Activated CD4-positive, alpha-beta memory T cell treated with anti-CD3 and anti-CD28 coated beads, Interleukin-2, amount 10 ng/mL, durations not matched to agents 7 days and 5 days (primary cell): ENCODE data around the gene GALM. TPM values are rescaled to one million over a fixed set of nuclear protein-coding genes. Genes with fewer than 3 reads are reported as not detected.

Experiments
- CTCF ChIA-PET: fragments of 350-600 bp; sonication (Branson Sonifier 250); formaldehyde crosslinking; loops from one replicate; lab custom pipeline; 2021; ENCODE audit warnings: antibody characterized with exemption, inconsistent platforms; lab: Charles Lee
- POLR2A ChIA-PET: fragments of 350-600 bp; sonication (Branson Sonifier 250); formaldehyde crosslinking; loops from one replicate; lab custom pipeline; 2021; ENCODE audit warnings: antibody characterized with exemption; lab: Charles Lee
- DNase-seq: peaks from one replicate; pipeline ENCODE4 v3.0.0-alpha.2; 2020
- H3K27ac Mint-ChIP-seq: one replicate; pipeline ENCODE4 v1.8.0; 2021; ENCODE audit warnings: mild to moderate bottlenecking, mixed read lengths
- H3K27me3 Mint-ChIP-seq: one replicate; pipeline ENCODE4 v1.8.0; 2021; ENCODE audit warnings: mixed read lengths
- H3K36me3 Mint-ChIP-seq: one replicate; pipeline ENCODE4 v1.8.0; 2021; ENCODE audit warnings: low read depth, mixed read lengths
- H3K4me1 Mint-ChIP-seq: one replicate; pipeline ENCODE4 v1.8.0; 2021; ENCODE audit warnings: mixed read lengths
- H3K4me3 Mint-ChIP-seq: one replicate; pipeline ENCODE4 v1.8.0; 2021; ENCODE audit warnings: mild to moderate bottlenecking, mixed read lengths
- H3K9me3 Mint-ChIP-seq: one replicate; pipeline ENCODE4 v1.8.0; 2021; ENCODE audit warnings: mixed read lengths
- total RNA-seq, 2 experiments: library from RNA; stranded (reverse); gene quantifications; one replicate each; pipeline ENCODE4 v1.2.3, GENCODE V29; 2021

The GALM gene
- total RNA-seq, 2 experiments from 2014 or later: 94.7 to 97.4 TPM

GRCh38 chr2:38650717-38651116 lies 15.2 kb upstream of the GALM start:
- Mint-ChIP-seq H3K4me3 (no peak overlapping the region), H3K27ac (peak overlapping the region; percentile 95), H3K27me3 (no peaks in the 10 kb centered on the region), H3K4me1 (peaks cover 78% of the 10 kb centered on the region), H3K36me3 (peaks cover 30% of the 10 kb centered on the region), H3K9me3 (peaks cover 20% of the 10 kb centered on the region)
- POLR2A ChIA-PET: interaction anchor here (1.0 to 11.9 kb wide), 3 partner anchors 10 to 51 kb away, joined by 3 to 165 read pairs (median 106); partner anchors contain the start of genes GALM and HNRNPLL
- CTCF ChIA-PET: interaction anchor here (3.1 kb wide), 1 partner anchor 16 kb away, joined by 11 read pairs; the partner anchor contains the start of gene GALM
- no peak for DNase-seq

- POLR2A ChIA-PET: interaction anchor here (0.7 to 6.6 kb wide), 19 partner anchors 9 to 98 kb away, joined by 3 to 268 read pairs (median 10); partner anchors contain the start of genes GALM, HNRNPLL and SRSF7
Measured at GRCh38 chr2:38652431-38653273, 13.3 kb upstream of the GALM start.

GRCh38 chr2:38653380-38653714 lies 12.6 kb upstream of the GALM start:
- POLR2A ChIA-PET: interaction anchor here (0.7 to 6.6 kb wide), 20 partner anchors 9 to 98 kb away, joined by 3 to 268 read pairs (median 9); partner anchors contain the start of genes GALM, HNRNPLL and SRSF7
- H3K9me3 Mint-ChIP-seq: peaks cover 12% of the 10 kb centered on the region
- peaks cover 83% of the 10 kb centered on the region for H3K4me1 Mint-ChIP-seq
- peak overlapping the region; percentile 95 for H3K27ac Mint-ChIP-seq
- no peaks in the 10 kb centered on the region for H3K27me3 Mint-ChIP-seq
- H3K4me3 Mint-ChIP-seq: peak overlapping the region; percentile 64
- CTCF ChIA-PET: interaction anchor here (0.9 to 4.3 kb wide), 16 partner anchors 10 to 72 kb away, joined by 3 to 46 read pairs (median 4); partner anchors contain the start of genes GALM and HNRNPLL
- no peak for DNase-seq
- peaks cover 19% of the 10 kb centered on the region for H3K36me3 Mint-ChIP-seq

More at GRCh38 chr2:38652431-38653273, 13.3 kb upstream of the GALM start:
- CTCF ChIA-PET: interaction anchor here (0.7 to 4.3 kb wide), 14 partner anchors 11 to 145 kb away, joined by 3 to 46 read pairs (median 5); partner anchors contain the start of genes GALM and HNRNPLL
- peaks cover 19% of the 10 kb centered on the region for H3K9me3 Mint-ChIP-seq
- peaks cover 26% of the 10 kb centered on the region for H3K36me3 Mint-ChIP-seq
- peaks cover 85% of the 10 kb centered on the region for H3K4me1 Mint-ChIP-seq
- DNase-seq: no peak
- H3K27ac Mint-ChIP-seq: peak overlapping the region; percentile 95
- H3K27me3 Mint-ChIP-seq: no peaks in the 10 kb centered on the region
- peak overlapping the region; percentile 39 for H3K4me3 Mint-ChIP-seq

- peak; percentile 74 for DNase-seq
- Mint-ChIP-seq H3K27ac (peak overlapping the region; percentile 95), H3K4me1 (peaks cover 83% of the 10 kb centered on the region), H3K9me3 (peaks cover 6% of the 10 kb centered on the region), H3K27me3 (no peaks in the 10 kb centered on the region), H3K4me3 (peak overlapping the region; percentile 64), H3K36me3 (peaks cover 13% of the 10 kb centered on the region)
- CTCF ChIA-PET: interaction anchor here (0.9 to 4.3 kb wide), 15 partner anchors 10 to 72 kb away, joined by 3 to 46 read pairs (median 4); partner anchors contain the start of genes GALM and HNRNPLL
- POLR2A ChIA-PET: interaction anchor here (0.7 to 6.6 kb wide), 19 partner anchors 8 to 97 kb away, joined by 3 to 268 read pairs (median 10); partner anchors contain the start of genes GALM, HNRNPLL and SRSF7
Measured at GRCh38 chr2:38653715-38654527, 12.0 kb upstream of the GALM start.

GRCh38 chr2:38654528-38655381 lies 11.2 kb upstream of the GALM start:
- CTCF ChIA-PET: interaction anchor here (1.1 to 4.3 kb wide), 5 partner anchors 9 to 51 kb away, joined by 3 to 46 read pairs (median 19); partner anchors contain the start of genes GALM and HNRNPLL
- H3K4me3 Mint-ChIP-seq: no peak overlapping the region
- peaks cover 15% of the 10 kb centered on the region for H3K36me3 Mint-ChIP-seq
- no peak for DNase-seq
- peak overlapping the region; percentile 95 for H3K27ac Mint-ChIP-seq
- peaks cover 84% of the 10 kb centered on the region for H3K4me1 Mint-ChIP-seq
- POLR2A ChIA-PET: interaction anchor here (1.6 to 6.6 kb wide), 11 partner anchors 11 to 96 kb away, joined by 4 to 268 read pairs (median 27); partner anchors contain the start of genes GALM, HNRNPLL and SRSF7
- peaks cover 10% of the 10 kb centered on the region for H3K9me3 Mint-ChIP-seq
- no peaks in the 10 kb centered on the region for H3K27me3 Mint-ChIP-seq

GRCh38 chr2:38655441-38655840 lies 10.5 kb upstream of the GALM start:
- no peak for DNase-seq
- Mint-ChIP-seq H3K36me3 (peaks cover 9% of the 10 kb centered on the region), H3K4me3 (no peak overlapping the region), H3K9me3 (peaks cover 7% of the 10 kb centered on the region), H3K27me3 (no peaks in the 10 kb centered on the region), H3K27ac (peak overlapping the region; percentile 95), H3K4me1 (peaks cover 78% of the 10 kb centered on the region)
- ChIA-PET POLR2A (interaction anchor here (0.8 to 6.6 kb wide), 6 partner anchors 10 to 96 kb away, joined by 3 to 268 read pairs (median 31); partner anchors contain the start of genes GALM, HNRNPLL and SRSF7), CTCF (interaction anchor here (4.0 to 4.3 kb wide), 2 partner anchors 11 to 52 kb away, joined by 39 to 46 read pairs; partner anchors contain the start of genes GALM and HNRNPLL)

- no peak for DNase-seq
- no peaks in the 10 kb centered on the region for H3K27me3 Mint-ChIP-seq
- H3K4me1 Mint-ChIP-seq: peaks cover 69% of the 10 kb centered on the region
- CTCF ChIA-PET: interaction anchor here (0.7 kb wide), 1 partner anchor 55 kb away, joined by 3 read pairs; no protein-coding TSS in a partner anchor
- H3K27ac Mint-ChIP-seq: no peak overlapping the region
- POLR2A ChIA-PET: interaction anchor here (1.2 to 12.1 kb wide), 4 partner anchors 10 to 94 kb away, joined by 4 to 646 read pairs (median 14); partner anchors contain the start of genes GALM, HNRNPLL and SRSF7
- no peak overlapping the region for H3K4me3 Mint-ChIP-seq
- H3K9me3 Mint-ChIP-seq: peaks cover 7% of the 10 kb centered on the region
- peaks cover 8% of the 10 kb centered on the region for H3K36me3 Mint-ChIP-seq
Measured at GRCh38 chr2:38656866-38657480, 8.9 kb upstream of the GALM start.

- CTCF ChIA-PET: interaction anchor here (1.1 to 1.5 kb wide), 2 partner anchors 16 to 55 kb away, joined by 5 read pairs; no protein-coding TSS in a partner anchor
- Mint-ChIP-seq H3K27me3 (no peaks in the 10 kb centered on the region), H3K9me3 (peaks cover 7% of the 10 kb centered on the region), H3K4me3 (no peak overlapping the region), H3K4me1 (peaks cover 72% of the 10 kb centered on the region), H3K36me3 (peaks cover 5% of the 10 kb centered on the region), H3K27ac (peak overlapping the region; percentile 44)
- DNase-seq: no peak
- POLR2A ChIA-PET: interaction anchor here (1.0 to 12.1 kb wide), 5 partner anchors 8 to 55 kb away, joined by 3 to 646 read pairs (median 5); partner anchors contain the start of genes GALM and HNRNPLL
Measured at GRCh38 chr2:38658613-38659012, 7.3 kb upstream of the GALM start.

- peak overlapping the region; percentile 44 for H3K27ac Mint-ChIP-seq
Measured at GRCh38 chr2:38659115-38659514, 6.8 kb upstream of the GALM start.

GRCh38 chr2:38660282-38660681 lies 5.6 kb upstream of the GALM start:
- H3K4me1 Mint-ChIP-seq: peaks cover 71% of the 10 kb centered on the region
- no peak for DNase-seq
- no peak overlapping the region for H3K4me3 Mint-ChIP-seq
- H3K27me3 Mint-ChIP-seq: no peaks in the 10 kb centered on the region
- ChIA-PET POLR2A (interaction anchor here (1.4 to 12.1 kb wide), 2 partner anchors 16 to 57 kb away, joined by 3 to 646 read pairs; partner anchors contain the start of gene HNRNPLL), CTCF (no interaction called here)
- peaks cover 5% of the 10 kb centered on the region for H3K36me3 Mint-ChIP-seq
- H3K9me3 Mint-ChIP-seq: peaks cover 7% of the 10 kb centered on the region
- H3K27ac Mint-ChIP-seq: no peak overlapping the region

More at GRCh38 chr2:38659115-38659514, 6.8 kb upstream of the GALM start:
- Mint-ChIP-seq H3K4me3 (no peak overlapping the region), H3K36me3 (peaks cover 5% of the 10 kb centered on the region), H3K4me1 (peaks cover 72% of the 10 kb centered on the region), H3K27me3 (no peaks in the 10 kb centered on the region), H3K9me3 (peaks cover 7% of the 10 kb centered on the region)
- POLR2A ChIA-PET: interaction anchor here (0.8 to 12.1 kb wide), 6 partner anchors 8 to 56 kb away, joined by 3 to 646 read pairs (median 4); partner anchors contain the start of genes GALM and HNRNPLL
- CTCF ChIA-PET: interaction anchor here (1.1 to 1.5 kb wide), 2 partner anchors 16 to 55 kb away, joined by 5 read pairs; no protein-coding TSS in a partner anchor
- DNase-seq: no peak
